ENCODE measurements around the gene GPHB5.

The GPHB5 gene

GRCh38 chr14:63273717-63274655 is 44.7 kb downstream of the GPHB5 start:
- Histone ChIP-seq H3K4me3 (ENCODE audit: low read length) (no peak overlapping the region), H3K27me3 (ENCODE audit: low read depth, low read length) (no peaks in the 10 kb centered on the region), H3K27ac (ENCODE audit: low read length) (no peak overlapping the region), H3K9ac (ENCODE audit: low read length) (no peak overlapping the region), H3K36me3 (replicated peaks; ENCODE audit: low read depth, low read length) (no peaks in the 10 kb centered on the region), H3K4me1 (ENCODE audit: low read length) (no peaks in the 10 kb centered on the region), H3K9me3 (ENCODE audit: insufficient read depth, low read length) (no peaks in the 10 kb centered on the region), H2AFZ (ENCODE audit: low read depth, low read length) (no peak overlapping the region), H4K20me1 (ENCODE audit: insufficient read depth, low read length) (no peaks in the 10 kb centered on the region), H3K4me2 (ENCODE audit: low read length) (no peak overlapping the region), H3K79me2 (ENCODE audit: low read length) (no peaks in the 10 kb centered on the region)
- TF ChIP-seq EZH2phosphoT487 (IDR thresholded peaks at IDR 0.05; ENCODE audit: low read depth) (no peak), CTCF (IDR thresholded peaks at IDR 0.05; ENCODE audit: low read depth, low read length) (no peak)

- Histone ChIP-seq H3K27me3 (ENCODE audit: low read depth, low read length) (no peaks in the 10 kb centered on the region), H4K20me1 (ENCODE audit: insufficient read depth, low read length) (no peaks in the 10 kb centered on the region), H3K4me2 (ENCODE audit: low read length) (no peak overlapping the region), H2AFZ (ENCODE audit: low read depth, low read length) (no peak overlapping the region), H3K9ac (ENCODE audit: low read length) (no peak overlapping the region), H3K36me3 (replicated peaks; ENCODE audit: low read depth, low read length) (no peaks in the 10 kb centered on the region), H3K27ac (ENCODE audit: low read length) (no peak overlapping the region), H3K4me1 (ENCODE audit: low read length) (no peaks in the 10 kb centered on the region), H3K4me3 (ENCODE audit: low read length) (no peak overlapping the region), H3K9me3 (ENCODE audit: insufficient read depth, low read length) (no peaks in the 10 kb centered on the region), H3K79me2 (ENCODE audit: low read length) (no peaks in the 10 kb centered on the region)
- TF ChIP-seq CTCF (IDR thresholded peaks at IDR 0.05; ENCODE audit: low read depth, low read length) (no peak), EZH2phosphoT487 (IDR thresholded peaks at IDR 0.05; ENCODE audit: low read depth) (no peak)
These were observed 45.6 kb downstream of the GPHB5 start for GRCh38 chr14:63273129-63273528.

- Histone ChIP-seq H3K79me2 (ENCODE audit: low read length) (no peaks in the 10 kb centered on the region), H3K9ac (ENCODE audit: low read length) (no peak overlapping the region), H3K27me3 (ENCODE audit: low read depth, low read length) (no peaks in the 10 kb centered on the region), H3K36me3 (replicated peaks; ENCODE audit: low read depth, low read length) (no peaks in the 10 kb centered on the region), H3K4me2 (ENCODE audit: low read length) (no peak overlapping the region), H3K9me3 (ENCODE audit: insufficient read depth, low read length) (no peaks in the 10 kb centered on the region), H3K4me3 (ENCODE audit: low read length) (no peak overlapping the region), H2AFZ (ENCODE audit: low read depth, low read length) (no peak overlapping the region), H3K27ac (ENCODE audit: low read length) (no peak overlapping the region), H3K4me1 (ENCODE audit: low read length) (no peaks in the 10 kb centered on the region), H4K20me1 (ENCODE audit: insufficient read depth, low read length) (no peaks in the 10 kb centered on the region)
- no peak for TF ChIP-seq EZH2phosphoT487 (IDR thresholded peaks at IDR 0.05; ENCODE audit: low read depth)
- TF ChIP-seq CTCF (IDR thresholded peaks at IDR 0.05; ENCODE audit: low read depth, low read length), result no peak
These were observed 49.0 kb downstream of the GPHB5 start for GRCh38 chr14:63269561-63270225.

GRCh38 chr14:63268771-63269170 is 50.0 kb downstream of the GPHB5 start:
- TF ChIP-seq CTCF (IDR thresholded peaks at IDR 0.05; ENCODE audit: low read depth, low read length) (no peak), EZH2phosphoT487 (IDR thresholded peaks at IDR 0.05; ENCODE audit: low read depth) (no peak)
- H4K20me1 ChIP-seq (ENCODE audit: insufficient read depth, low read length), result no peaks in the 10 kb centered on the region
- no peak overlapping the region for H3K4me3 ChIP-seq (ENCODE audit: low read length)

More at GRCh38 chr14:63268771-63269170, 50.0 kb downstream of the GPHB5 start:
- no peaks in the 10 kb centered on the region for H3K36me3 ChIP-seq (replicated peaks; ENCODE audit: low read depth, low read length)
- no peak overlapping the region for H3K27ac ChIP-seq (ENCODE audit: low read length)
- H2AFZ ChIP-seq (ENCODE audit: low read depth, low read length), result no peak overlapping the region
- H3K27me3 ChIP-seq (ENCODE audit: low read depth, low read length), result no peaks in the 10 kb centered on the region
- no peak overlapping the region for H3K9ac ChIP-seq (ENCODE audit: low read length)
- H3K9me3 ChIP-seq (ENCODE audit: insufficient read depth, low read length), result no peaks in the 10 kb centered on the region
- H3K4me1 ChIP-seq (ENCODE audit: low read length), result no peaks in the 10 kb centered on the region
- no peak overlapping the region for H3K4me2 ChIP-seq (ENCODE audit: low read length)
- H3K79me2 ChIP-seq (ENCODE audit: low read length), result no peaks in the 10 kb centered on the region

Measured in OCI-LY3 (cell line).